Sigmoid colon (tissue), 4 donors: ENCODE data around the gene MRGPRF.

Source experiments
- CTCF ChIP-seq, 4 experiments: fragments of 450-650 bp in 3 of 4; fragments of 200-600 bp in 1 of 4; IDR thresholded peaks; one replicate each; pipeline ENCODE4 v1.5.1; 2016 to 2019; ENCODE audit warnings: antibody characterized with exemption in 4 of 4, mild to moderate bottlenecking in 3 of 4, moderate library complexity in 2 of 4
- POLR2A ChIP-seq, 2 donors: fragments of 450-650 bp; IDR thresholded peaks; one replicate each; pipeline ENCODE4 v1.6.1; 2016; ENCODE audit warnings: antibody characterized with exemption in 2 of 2, mild to moderate bottlenecking in 2 of 2, moderate library complexity in 2 of 2
- POLR2AphosphoS5 ChIP-seq, 4 donors: sonication (generic); formaldehyde crosslinking; IDR thresholded peaks; one replicate each; pipeline ENCODE4 v1.6.1; 2017; ENCODE audit warnings: antibody characterized with exemption in 4 of 4

DNA sequence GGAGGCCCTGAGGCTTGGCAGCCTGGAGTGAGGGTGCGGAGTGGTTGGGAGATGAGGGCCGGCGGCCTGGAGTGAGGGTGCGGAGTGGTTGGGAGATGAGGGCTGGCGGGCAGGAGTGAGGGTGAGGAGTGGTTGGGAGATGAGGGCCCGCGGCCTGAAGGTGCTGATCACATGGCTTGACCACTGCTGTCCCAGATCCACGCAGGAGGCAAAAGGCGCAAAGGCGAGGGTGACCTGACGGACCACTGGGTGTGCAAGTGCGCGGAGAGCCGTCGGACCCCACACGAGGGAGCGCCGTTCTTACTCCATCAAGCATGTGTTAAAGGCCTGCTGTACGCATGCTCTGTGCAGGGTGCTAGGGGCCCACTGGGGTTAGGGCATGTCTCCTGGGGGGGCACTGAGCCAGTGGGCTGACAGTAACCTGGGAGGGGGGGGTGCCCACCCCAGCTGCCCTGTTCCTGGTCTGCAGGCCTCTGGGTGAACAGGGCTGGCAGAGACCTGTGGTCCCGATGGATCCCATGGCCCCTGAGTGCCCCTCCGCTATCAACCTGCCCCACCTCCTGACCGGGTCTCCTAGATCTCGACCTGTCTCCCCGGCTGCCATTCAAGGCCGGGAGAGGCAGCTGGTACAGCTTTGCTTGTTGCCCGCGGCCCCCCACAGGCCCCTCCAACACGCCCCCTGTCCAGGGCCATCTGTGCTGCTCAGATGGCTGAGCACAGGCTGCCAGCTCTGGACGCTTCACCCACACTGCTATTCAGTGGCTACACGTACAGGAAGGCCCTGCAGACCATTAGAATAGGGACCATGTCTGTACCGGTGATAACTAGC lies 53.4 kb downstream of the MRGPRF start:
- TF ChIP-seq CTCF (IDR thresholded peaks at IDR 0.05) (no peak), POLR2AphosphoS5 (IDR thresholded peaks at IDR 0.05) (no peak), POLR2A (IDR thresholded peaks at IDR 0.05) (no peak)
